Measurements from ENCODE around the gene COL16A1. TPM values are rescaled to one million over a fixed set of nuclear protein-coding genes. Genes with fewer than 3 reads are reported as not detected.
"Not testable (repeated sequence)": the region's sequence is repeated elsewhere in the genome, so short reads cannot be mapped to it uniquely, and the experiment has no call there.

Gene COL16A1
- total RNA-seq, 4 donors from 2014 or later = 4.3 to 11.4 (median 5.3) TPM

- no peak overlapping the region for H3K4me3 ChIP-seq
- peaks cover 4 to 22% of the 10 kb centered on the region in 2 donors for H3K4me1 ChIP-seq
- TF ChIP-seq CTCF (IDR thresholded peaks at IDR 0.05 in 4 of 5, conservative IDR thresholded peaks at IDR 0.05 in 1 of 5) (no peak), POLR2A (IDR thresholded peaks at IDR 0.05) (no peak)
- intact Hi-C loops (cut with DNase I; ENCODE audit: low total_unique reads) = no loop called here
- peak overlapping the region in 2 of 4 donors; percentile 93 to 97 for H3K27ac ChIP-seq
- H3K9me3 ChIP-seq = no peaks in the 10 kb centered on the region
- H3K36me3 ChIP-seq = no peaks in the 10 kb centered on the region
- ATAC-seq = no peak
- in situ Hi-C loops (cut with MboI; ENCODE audit: low sequenced_read_pairs in 4 of 4) = loop anchor here in 1 of 4 donors (10.0 kb wide), 1 partner anchor 48 kb away; no protein-coding TSS in a partner anchor
- no peaks in the 10 kb centered on the region for H3K27me3 ChIP-seq
- DNase-seq = no peak
Measured at GRCh38 chr1:31712630-31713029, 8.8 kb upstream of the COL16A1 start.

- no peak for TF ChIP-seq POLR2A (IDR thresholded peaks at IDR 0.05)
- TF ChIP-seq CTCF (IDR thresholded peaks at IDR 0.05 in 4 of 5, conservative IDR thresholded peaks at IDR 0.05 in 1 of 5) = no peak
- Histone ChIP-seq H3K9me3 (no peaks in the 10 kb centered on the region), H3K27ac (peak overlapping the region in 1 of 4 donors; percentile 93), H3K4me3 (no peak overlapping the region), H3K4me1 (peaks cover 4 to 22% of the 10 kb centered on the region in 2 donors), H3K36me3 (no peaks in the 10 kb centered on the region), H3K27me3 (no peaks in the 10 kb centered on the region)
- in situ Hi-C loops (cut with MboI; ENCODE audit: low sequenced_read_pairs in 4 of 4) = loop anchor here in 1 of 4 donors (10.0 kb wide), 1 partner anchor 47 kb away; no protein-coding TSS in a partner anchor
- intact Hi-C loops (cut with DNase I; ENCODE audit: low total_unique reads) = no loop called here
- DNase-seq (no peak), ATAC-seq (no peak)
Measured at GRCh38 chr1:31712068-31712467, 8.3 kb upstream of the COL16A1 start.

GRCh38 chr1:31708324-31708723 lies 4.5 kb upstream of the COL16A1 start:
- Histone ChIP-seq H3K9me3 (no peaks in the 10 kb centered on the region), H3K27me3 (no peaks in the 10 kb centered on the region), H3K4me1 (peaks cover 0 to 21% of the 10 kb centered on the region in 2 donors), H3K27ac (no peak overlapping the region), H3K36me3 (no peaks in the 10 kb centered on the region), H3K4me3 (no peak overlapping the region)
- in situ Hi-C loops (cut with MboI; ENCODE audit: low sequenced_read_pairs in 4 of 4) = no loop called here
- DNase-seq (no peak), ATAC-seq (no peak)
- no peak for TF ChIP-seq CTCF (IDR thresholded peaks at IDR 0.05 in 4 of 5, conservative IDR thresholded peaks at IDR 0.05 in 1 of 5)
- no peak for TF ChIP-seq POLR2A (IDR thresholded peaks at IDR 0.05)
- intact Hi-C loops (cut with DNase I; ENCODE audit: low total_unique reads) = no loop called here

- no peak for TF ChIP-seq POLR2A (IDR thresholded peaks at IDR 0.05)
- no peak for TF ChIP-seq CTCF (IDR thresholded peaks at IDR 0.05 in 4 of 5, conservative IDR thresholded peaks at IDR 0.05 in 1 of 5)
- ATAC-seq = no peak
Measured at GRCh38 chr1:31707711-31708110, 3.9 kb upstream of the COL16A1 start.

GRCh38 chr1:31707059-31707600 lies 3.3 kb upstream of the COL16A1 start:
- intact Hi-C loops (cut with DNase I; ENCODE audit: low total_unique reads); DNase-seq; H3K9me3 ChIP-seq; in situ Hi-C loops (cut with MboI; ENCODE audit: low sequenced_read_pairs in 4 of 4); H3K4me3 ChIP-seq; H3K27me3 ChIP-seq; ATAC-seq; H3K36me3 ChIP-seq; H3K27ac ChIP-seq: not testable (repeated sequence)
- H3K4me1 ChIP-seq = peaks cover 0 to 14% of the 10 kb centered on the region in 2 donors

More at GRCh38 chr1:31707711-31708110, 3.9 kb upstream of the COL16A1 start:
- in situ Hi-C loops (cut with MboI; ENCODE audit: low sequenced_read_pairs in 4 of 4) = no loop called here
- Histone ChIP-seq H3K4me1 (peaks cover 0 to 14% of the 10 kb centered on the region in 2 donors), H3K27me3 (no peaks in the 10 kb centered on the region), H3K36me3 (no peaks in the 10 kb centered on the region), H3K9me3 (no peaks in the 10 kb centered on the region), H3K27ac (no peak overlapping the region), H3K4me3 (no peak overlapping the region)
- intact Hi-C loops (cut with DNase I; ENCODE audit: low total_unique reads) = no loop called here
- DNase-seq = no peak

All from gastrocnemius medialis (tissue), 4 donors.